ENCODE data around the gene CCL7.

Gene CCL7

GRCh38 chr17:34318474-34318873, 48.5 kb downstream of the CCL7 start:
- Histone ChIP-seq H3K27ac (no peak overlapping the region), H3K27me3 (ENCODE audit: insufficient read depth, low read depth, severe bottlenecking) (peaks cover 60% of the 10 kb centered on the region), H3K36me3 (no peaks in the 10 kb centered on the region), H3K4me3 (ENCODE audit: low read depth, low read length) (no peak overlapping the region), H3K9me3 (ENCODE audit: severe bottlenecking) (no peaks in the 10 kb centered on the region)
- peak; percentile 20 for DNase-seq
- TF ChIP-seq, protein P1, sequence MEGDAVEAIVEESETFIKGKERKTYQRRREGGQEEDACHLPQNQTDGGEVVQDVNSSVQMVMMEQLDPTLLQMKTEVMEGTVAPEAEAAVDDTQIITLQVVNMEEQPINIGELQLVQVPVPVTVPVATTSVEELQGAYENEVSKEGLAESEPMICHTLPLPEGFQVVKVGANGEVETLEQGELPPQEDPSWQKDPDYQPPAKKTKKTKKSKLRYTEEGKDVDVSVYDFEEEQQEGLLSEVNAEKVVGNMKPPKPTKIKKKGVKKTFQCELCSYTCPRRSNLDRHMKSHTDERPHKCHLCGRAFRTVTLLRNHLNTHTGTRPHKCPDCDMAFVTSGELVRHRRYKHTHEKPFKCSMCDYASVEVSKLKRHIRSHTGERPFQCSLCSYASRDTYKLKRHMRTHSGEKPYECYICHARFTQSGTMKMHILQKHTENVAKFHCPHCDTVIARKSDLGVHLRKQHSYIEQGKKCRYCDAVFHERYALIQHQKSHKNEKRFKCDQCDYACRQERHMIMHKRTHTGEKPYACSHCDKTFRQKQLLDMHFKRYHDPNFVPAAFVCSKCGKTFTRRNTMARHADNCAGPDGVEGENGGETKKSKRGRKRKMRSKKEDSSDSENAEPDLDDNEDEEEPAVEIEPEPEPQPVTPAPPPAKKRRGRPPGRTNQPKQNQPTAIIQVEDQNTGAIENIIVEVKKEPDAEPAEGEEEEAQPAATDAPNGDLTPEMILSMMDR (IDR thresholded peaks at IDR 0.05; ENCODE audit: low read depth, low read length), result 0 out of 2 replicates have a peak, but pooled peaks have one; percentile 11

GRCh38 chr17:34319039-34319483, 49.0 kb downstream of the CCL7 start, which contains the start of gene CCL8:
CCL8 (plus strand) TSS chr17:34319435; CDS start chr17:34319502, 67 bp downstream.
- H3K4me3 ChIP-seq (ENCODE audit: low read depth, low read length), result no peak within 1 kb of the TSS
- TF ChIP-seq, protein P1 (IDR thresholded peaks at IDR 0.05; ENCODE audit: low read depth, low read length), result no peak
- DNase-seq, result no peak
- H3K27ac ChIP-seq, result no peak within 1 kb of the TSS
- peaks cover 58% of the 10 kb centered on the region for H3K27me3 ChIP-seq (ENCODE audit: insufficient read depth, low read depth, severe bottlenecking)
- no peaks in the 10 kb centered on the region for H3K36me3 ChIP-seq
- no peaks in the 10 kb centered on the region for H3K9me3 ChIP-seq (ENCODE audit: severe bottlenecking)

Measured in WERI-Rb-1 (cell line).